ENCODE data around the gene EPN2. TPM values are rescaled to one million over a fixed set of nuclear protein-coding genes. Genes with fewer than 3 reads are reported as not detected.
"Not testable (repeated sequence)": the region's sequence is repeated elsewhere in the genome, so short reads cannot be mapped to it uniquely, and the experiment has no call there.

The EPN2 gene
- total and polyA plus RNA-seq, 4 donors: 5.6 to 23.8 (median 12.2) TPM

DNA sequence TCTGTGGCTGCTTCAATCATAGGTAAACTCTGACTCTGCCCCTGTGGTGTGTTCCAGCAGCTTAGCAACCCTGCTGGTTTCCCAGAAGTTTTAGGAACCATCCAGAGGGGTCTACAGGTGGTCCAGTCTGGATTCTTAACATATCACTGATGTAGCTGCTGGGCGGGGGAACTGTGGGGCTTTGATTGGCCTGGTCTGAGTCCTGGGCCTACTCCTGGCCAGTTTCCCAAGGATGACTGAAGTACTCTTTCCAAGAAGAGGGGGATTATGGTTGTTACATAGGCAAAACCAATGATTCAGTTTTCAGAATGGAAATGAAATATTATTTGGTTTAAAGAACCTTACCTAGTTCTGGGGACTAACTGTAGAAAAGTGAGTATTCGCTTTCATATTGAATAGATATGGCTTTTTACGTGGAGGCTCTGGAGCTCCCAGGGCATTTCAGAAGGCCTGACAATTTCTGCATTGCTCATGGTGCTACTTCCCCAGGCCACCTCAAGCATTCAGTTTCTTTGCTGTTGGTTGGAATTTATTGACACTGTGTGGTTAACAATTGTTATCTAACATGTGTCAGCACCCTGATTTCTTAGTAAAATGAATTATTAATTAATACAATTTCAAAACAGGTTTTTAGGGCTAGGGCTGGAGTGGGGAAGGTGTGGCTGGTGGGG lies 38.4 kb downstream of the EPN2 start:
- Histone ChIP-seq H3K4me1 (ENCODE audit: control insufficient read depth in 4 of 4, insufficient read depth in 4 of 4, low read length in 3 of 4) (peaks cover 4 to 6% (median 6%) of the 10 kb centered on the region in 4 donors), H3K27ac (ENCODE audit: low read depth in 1 of 2, low read length in 2 of 2) (no peak overlapping the region)
- 95% methylated on average over 3 of the region's 3 CpGs for WGBS

DNA sequence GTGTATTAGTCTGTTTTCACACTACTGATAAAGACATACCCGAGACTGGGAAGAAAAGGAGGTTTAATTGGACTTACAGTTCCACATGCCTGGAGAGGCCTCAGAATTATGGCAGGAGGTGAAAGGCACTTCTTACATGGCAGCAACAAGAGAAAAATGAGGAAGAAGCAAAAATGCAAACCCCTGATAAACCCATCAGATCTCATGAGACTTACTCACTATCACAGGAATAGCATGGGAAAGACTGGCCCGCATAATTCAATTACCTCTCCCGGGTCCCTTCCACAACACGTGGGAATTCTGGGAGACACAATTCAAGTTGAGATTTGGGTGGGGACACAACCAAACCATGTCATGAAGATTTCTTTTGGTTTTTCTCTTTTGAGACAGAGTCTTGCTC lies 41.1 kb downstream of the EPN2 start:
- 93% methylated on average over 4 of the region's 4 CpGs for WGBS
- not testable (repeated sequence) for DNase-seq (ENCODE audit: low spot score); H3K4me3 ChIP-seq (ENCODE audit: low read depth in 1 of 3, low read length in 3 of 3); H3K27me3 ChIP-seq (ENCODE audit: control insufficient read depth in 4 of 4, insufficient read depth in 4 of 4, low read length in 3 of 4); H3K4me1 ChIP-seq (ENCODE audit: control insufficient read depth in 4 of 4, insufficient read depth in 4 of 4, low read length in 3 of 4); H3K9ac ChIP-seq (ENCODE audit: low read depth in 1 of 2, low read length in 2 of 2); H3K27ac ChIP-seq (ENCODE audit: low read depth in 1 of 2, low read length in 2 of 2); H3K9me3 ChIP-seq (ENCODE audit: control insufficient read depth in 4 of 4, low read length in 3 of 4); H3K36me3 ChIP-seq (ENCODE audit: control insufficient read depth in 4 of 4, insufficient read depth in 3 of 4, low read depth in 1 of 4, low read length in 3 of 4)

More for the DNA sequence above, 38.4 kb downstream of the EPN2 start:
- Histone ChIP-seq H3K9me3 (ENCODE audit: control insufficient read depth in 4 of 4, low read length in 3 of 4) (no peaks in the 10 kb centered on the region), H3K9ac (ENCODE audit: low read depth in 1 of 2, low read length in 2 of 2) (no peak overlapping the region), H3K4me3 (ENCODE audit: low read depth in 1 of 3, low read length in 3 of 3) (no peak overlapping the region), H3K27me3 (ENCODE audit: control insufficient read depth in 4 of 4, insufficient read depth in 4 of 4, low read length in 3 of 4) (no peaks in the 10 kb centered on the region), H3K36me3 (ENCODE audit: control insufficient read depth in 4 of 4, insufficient read depth in 3 of 4, low read depth in 1 of 4, low read length in 3 of 4) (no peaks in the 10 kb centered on the region)
- TF ChIP-seq, protein P1, sequence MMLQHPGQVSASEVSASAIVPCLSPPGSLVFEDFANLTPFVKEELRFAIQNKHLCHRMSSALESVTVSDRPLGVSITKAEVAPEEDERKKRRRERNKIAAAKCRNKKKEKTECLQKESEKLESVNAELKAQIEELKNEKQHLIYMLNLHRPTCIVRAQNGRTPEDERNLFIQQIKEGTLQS (IDR thresholded peaks at IDR 0.05): no peak
- TF ChIP-seq YY1 (IDR thresholded peaks at IDR 0.05) (no peak), NR2F2 (IDR thresholded peaks at IDR 0.05) (no peak), RAD21 (IDR thresholded peaks at IDR 0.05) (no peak), SP1 (IDR thresholded peaks at IDR 0.05) (no peak), JUND (IDR thresholded peaks at IDR 0.05) (no peak), GABPA (IDR thresholded peaks at IDR 0.05 in 1 of 2, conservative IDR thresholded peaks at IDR 0.05 in 1 of 2) (no peak), HNF4A (conservative IDR thresholded peaks at IDR 0.05) (no peak), EGR1 (IDR thresholded peaks at IDR 0.05; ENCODE audit: low read depth in 2 of 2) (no peak), RXRA (IDR thresholded peaks at IDR 0.05) (no peak), HNF4G (IDR thresholded peaks at IDR 0.05) (no peak)
- TF ChIP-seq, protein P2, sequence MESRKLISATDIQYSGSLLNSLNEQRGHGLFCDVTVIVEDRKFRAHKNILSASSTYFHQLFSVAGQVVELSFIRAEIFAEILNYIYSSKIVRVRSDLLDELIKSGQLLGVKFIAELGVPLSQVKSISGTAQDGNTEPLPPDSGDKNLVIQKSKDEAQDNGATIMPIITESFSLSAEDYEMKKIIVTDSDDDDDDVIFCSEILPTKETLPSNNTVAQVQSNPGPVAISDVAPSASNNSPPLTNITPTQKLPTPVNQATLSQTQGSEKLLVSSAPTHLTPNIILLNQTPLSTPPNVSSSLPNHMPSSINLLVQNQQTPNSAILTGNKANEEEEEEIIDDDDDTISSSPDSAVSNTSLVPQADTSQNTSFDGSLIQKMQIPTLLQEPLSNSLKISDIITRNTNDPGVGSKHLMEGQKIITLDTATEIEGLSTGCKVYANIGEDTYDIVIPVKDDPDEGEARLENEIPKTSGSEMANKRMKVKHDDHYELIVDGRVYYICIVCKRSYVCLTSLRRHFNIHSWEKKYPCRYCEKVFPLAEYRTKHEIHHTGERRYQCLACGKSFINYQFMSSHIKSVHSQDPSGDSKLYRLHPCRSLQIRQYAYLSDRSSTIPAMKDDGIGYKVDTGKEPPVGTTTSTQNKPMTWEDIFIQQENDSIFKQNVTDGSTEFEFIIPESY (IDR thresholded peaks at IDR 0.05): no peak
- TF ChIP-seq, protein P3, sequence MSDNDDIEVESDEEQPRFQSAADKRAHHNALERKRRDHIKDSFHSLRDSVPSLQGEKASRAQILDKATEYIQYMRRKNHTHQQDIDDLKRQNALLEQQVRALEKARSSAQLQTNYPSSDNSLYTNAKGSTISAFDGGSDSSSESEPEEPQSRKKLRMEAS (IDR thresholded peaks at IDR 0.05): no peak
- TF ChIP-seq, protein P4, sequence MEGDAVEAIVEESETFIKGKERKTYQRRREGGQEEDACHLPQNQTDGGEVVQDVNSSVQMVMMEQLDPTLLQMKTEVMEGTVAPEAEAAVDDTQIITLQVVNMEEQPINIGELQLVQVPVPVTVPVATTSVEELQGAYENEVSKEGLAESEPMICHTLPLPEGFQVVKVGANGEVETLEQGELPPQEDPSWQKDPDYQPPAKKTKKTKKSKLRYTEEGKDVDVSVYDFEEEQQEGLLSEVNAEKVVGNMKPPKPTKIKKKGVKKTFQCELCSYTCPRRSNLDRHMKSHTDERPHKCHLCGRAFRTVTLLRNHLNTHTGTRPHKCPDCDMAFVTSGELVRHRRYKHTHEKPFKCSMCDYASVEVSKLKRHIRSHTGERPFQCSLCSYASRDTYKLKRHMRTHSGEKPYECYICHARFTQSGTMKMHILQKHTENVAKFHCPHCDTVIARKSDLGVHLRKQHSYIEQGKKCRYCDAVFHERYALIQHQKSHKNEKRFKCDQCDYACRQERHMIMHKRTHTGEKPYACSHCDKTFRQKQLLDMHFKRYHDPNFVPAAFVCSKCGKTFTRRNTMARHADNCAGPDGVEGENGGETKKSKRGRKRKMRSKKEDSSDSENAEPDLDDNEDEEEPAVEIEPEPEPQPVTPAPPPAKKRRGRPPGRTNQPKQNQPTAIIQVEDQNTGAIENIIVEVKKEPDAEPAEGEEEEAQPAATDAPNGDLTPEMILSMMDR (IDR thresholded peaks at IDR 0.05; ENCODE audit: low read depth, low read length, missing input control): no peak
- DNase-seq (ENCODE audit: low spot score): no peak

DNA sequence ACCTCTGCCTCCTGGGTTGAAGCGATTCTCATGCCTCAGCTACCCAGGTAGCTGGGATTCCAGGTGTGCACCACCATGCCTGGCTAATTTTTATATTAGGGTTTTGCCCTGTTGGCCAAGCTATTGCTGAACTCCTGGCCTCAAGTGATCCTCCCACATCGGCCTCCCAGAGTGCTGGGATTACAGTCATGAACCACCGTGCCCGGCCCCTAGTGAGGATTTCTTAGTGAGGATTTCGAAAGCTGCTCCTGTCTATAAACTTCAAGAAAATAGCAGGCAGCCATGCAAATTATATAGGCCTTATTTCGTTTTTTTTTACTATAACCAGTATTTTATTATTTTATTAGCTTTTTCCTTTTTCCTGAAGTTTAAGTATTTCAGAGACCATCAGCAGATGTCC lies 41.6 kb downstream of the EPN2 start:
- 96% methylated on average over 6 of the region's 6 CpGs for WGBS
- Histone ChIP-seq H3K27me3 (ENCODE audit: control insufficient read depth in 4 of 4, insufficient read depth in 4 of 4, low read length in 3 of 4) (no peaks in the 10 kb centered on the region), H3K36me3 (ENCODE audit: control insufficient read depth in 4 of 4, insufficient read depth in 3 of 4, low read depth in 1 of 4, low read length in 3 of 4) (peaks cover 0 to 5% (median under 1%) of the 10 kb centered on the region in 4 donors), H3K9me3 (ENCODE audit: control insufficient read depth in 4 of 4, low read length in 3 of 4) (no peaks in the 10 kb centered on the region), H3K4me1 (ENCODE audit: control insufficient read depth in 4 of 4, insufficient read depth in 4 of 4, low read length in 3 of 4) (peaks cover 0 to 3% (median under 1%) of the 10 kb centered on the region in 4 donors), H3K4me3 (ENCODE audit: low read depth in 1 of 3, low read length in 3 of 3) (no peak overlapping the region), H3K9ac (ENCODE audit: low read depth in 1 of 2, low read length in 2 of 2) (no peak overlapping the region), H3K27ac (ENCODE audit: low read depth in 1 of 2, low read length in 2 of 2) (no peak overlapping the region)
- DNase-seq (ENCODE audit: low spot score): no peak
- TF ChIP-seq RAD21 (IDR thresholded peaks at IDR 0.05) (no peak), RXRA (IDR thresholded peaks at IDR 0.05) (no peak), HNF4A (conservative IDR thresholded peaks at IDR 0.05) (no peak), GABPA (IDR thresholded peaks at IDR 0.05 in 1 of 2, conservative IDR thresholded peaks at IDR 0.05 in 1 of 2) (no peak), FOXA1 (IDR thresholded peaks at IDR 0.05) (no peak), YY1 (IDR thresholded peaks at IDR 0.05) (no peak), HNF4G (IDR thresholded peaks at IDR 0.05) (no peak), TAF1 (conservative IDR thresholded peaks at IDR 0.05) (no peak), EGR1 (IDR thresholded peaks at IDR 0.05; ENCODE audit: low read depth in 2 of 2) (no peak), NR2F2 (IDR thresholded peaks at IDR 0.05) (no peak)
- TF ChIP-seq, protein P1 (IDR thresholded peaks at IDR 0.05): no peak
- TF ChIP-seq, protein P5, sequence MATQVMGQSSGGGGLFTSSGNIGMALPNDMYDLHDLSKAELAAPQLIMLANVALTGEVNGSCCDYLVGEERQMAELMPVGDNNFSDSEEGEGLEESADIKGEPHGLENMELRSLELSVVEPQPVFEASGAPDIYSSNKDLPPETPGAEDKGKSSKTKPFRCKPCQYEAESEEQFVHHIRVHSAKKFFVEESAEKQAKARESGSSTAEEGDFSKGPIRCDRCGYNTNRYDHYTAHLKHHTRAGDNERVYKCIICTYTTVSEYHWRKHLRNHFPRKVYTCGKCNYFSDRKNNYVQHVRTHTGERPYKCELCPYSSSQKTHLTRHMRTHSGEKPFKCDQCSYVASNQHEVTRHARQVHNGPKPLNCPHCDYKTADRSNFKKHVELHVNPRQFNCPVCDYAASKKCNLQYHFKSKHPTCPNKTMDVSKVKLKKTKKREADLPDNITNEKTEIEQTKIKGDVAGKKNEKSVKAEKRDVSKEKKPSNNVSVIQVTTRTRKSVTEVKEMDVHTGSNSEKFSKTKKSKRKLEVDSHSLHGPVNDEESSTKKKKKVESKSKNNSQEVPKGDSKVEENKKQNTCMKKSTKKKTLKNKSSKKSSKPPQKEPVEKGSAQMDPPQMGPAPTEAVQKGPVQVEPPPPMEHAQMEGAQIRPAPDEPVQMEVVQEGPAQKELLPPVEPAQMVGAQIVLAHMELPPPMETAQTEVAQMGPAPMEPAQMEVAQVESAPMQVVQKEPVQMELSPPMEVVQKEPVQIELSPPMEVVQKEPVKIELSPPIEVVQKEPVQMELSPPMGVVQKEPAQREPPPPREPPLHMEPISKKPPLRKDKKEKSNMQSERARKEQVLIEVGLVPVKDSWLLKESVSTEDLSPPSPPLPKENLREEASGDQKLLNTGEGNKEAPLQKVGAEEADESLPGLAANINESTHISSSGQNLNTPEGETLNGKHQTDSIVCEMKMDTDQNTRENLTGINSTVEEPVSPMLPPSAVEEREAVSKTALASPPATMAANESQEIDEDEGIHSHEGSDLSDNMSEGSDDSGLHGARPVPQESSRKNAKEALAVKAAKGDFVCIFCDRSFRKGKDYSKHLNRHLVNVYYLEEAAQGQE (IDR thresholded peaks at IDR 0.05): no peak
- TF ChIP-seq, protein P3 (IDR thresholded peaks at IDR 0.05): no peak

Data from liver (tissue), 9 donors.